Vagina (tissue), 2 donors: ENCODE measurements around the gene WDR54.

ENCODE experiments used
- CTCF ChIP-seq, 3 experiments: fragments of 450-650 bp in 2 of 3; fragments of 200-600 bp in 1 of 3; sonication (generic) in 1 of 3; IDR thresholded peaks; one replicate each; pipeline ENCODE4 v1.5.1; 2017 to 2019; ENCODE audit warnings: antibody characterized with exemption in 3 of 3, mild to moderate bottlenecking in 2 of 3, moderate library complexity in 2 of 3
- POLR2A ChIP-seq, 2 donors: fragments of 450-650 bp; IDR thresholded peaks; one replicate each; pipeline ENCODE4 v1.6.1; 2017; ENCODE audit warnings: antibody characterized with exemption in 2 of 2, mild to moderate bottlenecking in 2 of 2, moderate library complexity in 2 of 2
- POLR2AphosphoS5 ChIP-seq, 2 donors: sonication (generic); formaldehyde crosslinking; IDR thresholded peaks; one replicate each; pipeline ENCODE4 v1.9.0; 2017; ENCODE audit warnings: antibody characterized with exemption in 2 of 2, mild to moderate bottlenecking in 2 of 2, low read depth in 1 of 2; ENCODE audit not compliant: insufficient read depth in 1 of 2

GRCh38 chr2:74413001-74413698 lies 8.4 kb upstream of the WDR54 start:
- no peak for TF ChIP-seq CTCF (IDR thresholded peaks at IDR 0.05)
- TF ChIP-seq POLR2A (IDR thresholded peaks at IDR 0.05), result no peak
- no peak for TF ChIP-seq POLR2AphosphoS5 (IDR thresholded peaks at IDR 0.05; ENCODE audit: insufficient read depth in 1 of 2, low read depth in 1 of 2)
